Neuronal stem cell (in vitro differentiated cells): ENCODE measurements around the gene KCP.

Experiments used
- DNase-seq: peaks from one replicate; pipeline ENCODE4 v3.0.0-alpha.2; 2013; ENCODE audit warnings: low spot score
- H2AFZ ChIP-seq: one replicate; pipeline ENCODE4 v1.6.1; 2013; ENCODE audit warnings: mild to moderate bottlenecking, low read length, inconsistent platforms
- H2AK5ac ChIP-seq: 2 replicates; pipeline ENCODE4 v1.6.1; 2013; ENCODE audit warnings: low read depth, mild to moderate bottlenecking, inconsistent platforms, low read length, moderate library complexity, mixed read lengths
- H2BK120ac ChIP-seq: 2 replicates; pipeline ENCODE4 v1.6.1; 2013; ENCODE audit warnings: low read depth, mild to moderate bottlenecking, inconsistent platforms, low read length, moderate library complexity, mixed read lengths
- H2BK12ac ChIP-seq: one replicate; pipeline ENCODE4 v1.6.1; 2013; ENCODE audit warnings: low read length, inconsistent platforms
- H2BK15ac ChIP-seq: 2 replicates; pipeline ENCODE4 v1.6.1; 2013; ENCODE audit warnings: mild to moderate bottlenecking, low read length, inconsistent platforms, mixed read lengths
- H2BK5ac ChIP-seq: one replicate; pipeline ENCODE4 v1.6.1; 2013; ENCODE audit warnings: inconsistent platforms, mild to moderate bottlenecking, low read length, moderate library complexity
- H3K14ac ChIP-seq: one replicate; pipeline ENCODE4 v1.6.1; 2013; ENCODE audit warnings: low read length, inconsistent platforms
- H3K18ac ChIP-seq: 2 replicates; pipeline ENCODE4 v1.6.1; 2013; ENCODE audit warnings: low read length, inconsistent platforms
- H3K23ac ChIP-seq: 2 replicates; pipeline ENCODE4 v1.6.1; 2013; ENCODE audit warnings: low read depth, mild to moderate bottlenecking, mixed read lengths, low read length, inconsistent platforms; ENCODE audit not compliant: poor library complexity
- H3K27ac ChIP-seq: replicated peaks from 3 replicates; pipeline ENCODE4 v1.5.1; 2013; ENCODE audit warnings: low read length, inconsistent platforms
- H3K27me3 ChIP-seq, 3 experiments: 2 replicates each; pipeline ENCODE4 v1.6.1; 2013; ENCODE audit warnings: low read length in 3 of 3, mild to moderate bottlenecking in 2 of 3, inconsistent platforms in 1 of 3, low read depth in 1 of 3, mixed read lengths in 1 of 3, moderate library complexity in 1 of 3; ENCODE audit not compliant: control insufficient read depth in 3 of 3, insufficient read depth in 3 of 3
- H3K36me3 ChIP-seq, 2 donors: replicated peaks in 1 of 2; 2 replicates each; pipeline ENCODE4 v1.6.1; 2013; ENCODE audit warnings: low read length in 2 of 2; ENCODE audit not compliant: control insufficient read depth in 2 of 2, insufficient read depth in 2 of 2
- H3K4ac ChIP-seq: 2 replicates; pipeline ENCODE4 v1.6.1; 2013; ENCODE audit warnings: inconsistent platforms, mild to moderate bottlenecking, low read length, moderate library complexity
- H3K4me1 ChIP-seq, 2 donors: 1 replicate in 1 of 2; 2 replicates in 1 of 2; pipeline ENCODE4 v1.6.1; 2013; ENCODE audit warnings: low read length in 2 of 2, low read depth in 1 of 2; ENCODE audit not compliant: control insufficient read depth in 2 of 2, insufficient read depth in 1 of 2
- H3K4me2 ChIP-seq: one replicate; pipeline ENCODE4 v1.6.1; 2013; ENCODE audit warnings: mild to moderate bottlenecking, low read length, inconsistent platforms; ENCODE audit not compliant: insufficient read depth, poor library complexity, severe bottlenecking
- H3K4me3 ChIP-seq, 2 donors: 2 replicates each; pipeline ENCODE4 v1.5.1; 2013; ENCODE audit warnings: low read length in 2 of 2, mild to moderate bottlenecking in 2 of 2, inconsistent platforms in 1 of 2, moderate library complexity in 1 of 2
- H3K79me1 ChIP-seq: one replicate; pipeline ENCODE4 v1.6.1; 2013; ENCODE audit warnings: low read depth, mild to moderate bottlenecking, inconsistent platforms, low read length, moderate library complexity
- H3K9ac ChIP-seq: one replicate; pipeline ENCODE4 v1.6.1; 2013; ENCODE audit warnings: mild to moderate bottlenecking, low read depth, low read length, inconsistent platforms; ENCODE audit not compliant: poor library complexity
- H3K9me3 ChIP-seq, 2 donors: replicated peaks in 1 of 2; 2 replicates each; pipeline versions ENCODE3 to v1.6.1; 2013; ENCODE audit warnings: low read length in 2 of 2, mild to moderate bottlenecking in 2 of 2, inconsistent platforms in 1 of 2, low read depth in 1 of 2, mixed read lengths in 1 of 2, moderate library complexity in 1 of 2; ENCODE audit not compliant: control insufficient read depth in 2 of 2, insufficient read depth in 1 of 2
- H4K8ac ChIP-seq: one replicate; pipeline ENCODE4 v1.6.1; 2013; ENCODE audit warnings: low read depth, mild to moderate bottlenecking, inconsistent platforms, low read length, moderate library complexity
- H4K91ac ChIP-seq: one replicate; pipeline ENCODE4 v1.6.1; 2013; ENCODE audit warnings: low read length, low read depth, mild to moderate bottlenecking, inconsistent platforms; ENCODE audit not compliant: poor library complexity
- WGBS, 2 donors: extraction: QIAGEN DNeasy Blood & Tissue Kit; methylation state at CpG; one replicate each; pipeline ENCODE4 v1.1.7; 2013; ENCODE audit warnings: missing lambda C conversion rate in 2 of 2, mixed read lengths in 1 of 2; ENCODE audit not compliant: insufficient read length in 2 of 2, insufficient replicate concordance in 1 of 2; ENCODE audit errors: extremely low coverage in 2 of 2; 5-methylcytosine and 5-hydroxymethylcytosine counted together

KCP gene

DNA sequence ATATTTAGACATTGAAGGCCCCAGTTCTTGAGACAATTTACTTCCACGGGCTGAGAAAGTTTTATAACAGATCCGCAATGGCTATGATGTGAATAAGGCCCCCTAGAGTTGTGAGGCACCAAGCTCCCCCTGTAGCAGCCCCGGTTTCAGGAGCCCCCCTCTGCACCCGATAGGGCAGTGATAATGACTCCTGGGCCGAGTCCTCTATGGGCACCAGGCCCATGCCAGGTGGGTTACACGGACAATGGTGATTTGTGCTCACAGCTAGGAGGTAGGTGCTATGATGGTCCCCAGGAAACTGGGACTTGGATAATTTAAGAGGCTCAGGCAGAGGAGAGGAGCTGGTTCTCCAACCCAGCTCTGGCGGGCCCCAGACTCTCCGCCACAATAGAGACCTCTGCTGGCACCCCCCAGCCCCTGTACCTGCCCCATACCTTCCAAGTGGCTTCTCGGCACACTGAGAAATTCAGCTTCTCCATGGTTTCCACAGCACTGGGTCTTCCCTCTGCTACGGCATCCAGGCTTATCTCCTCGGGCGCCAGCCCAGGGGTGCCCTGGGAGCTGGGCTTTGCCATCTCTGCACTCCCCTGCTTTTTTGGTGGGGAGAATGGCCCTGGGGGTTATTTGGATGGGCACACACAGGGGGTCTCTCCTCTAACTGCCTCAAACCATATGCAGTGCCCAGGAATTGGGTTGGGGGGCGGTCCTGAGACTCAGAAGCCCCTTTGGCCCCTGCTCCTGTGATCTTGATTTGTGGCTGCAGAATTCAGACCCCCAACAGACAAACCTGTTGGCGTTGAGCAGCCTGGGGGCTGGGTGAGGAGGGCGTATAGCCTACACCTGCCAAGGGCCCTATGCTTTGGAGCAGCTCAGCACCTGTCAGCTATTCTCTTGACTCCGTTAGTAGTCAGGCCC, 12.2 kb upstream of the KCP start:
- no peak overlapping the region for H2BK5ac ChIP-seq
- no peak overlapping the region for H3K4me3 ChIP-seq
- H3K4ac ChIP-seq = no peak overlapping the region
- no peak for DNase-seq
- no peaks in the 10 kb centered on the region for H3K79me1 ChIP-seq
- no peak overlapping the region for H3K4me2 ChIP-seq
- no peak overlapping the region for H3K14ac ChIP-seq
- no peak overlapping the region for H3K9ac ChIP-seq
- H3K4me1 ChIP-seq = peaks cover 0 to 7% of the 10 kb centered on the region in 2 donors
- no peak overlapping the region for H2AFZ ChIP-seq
- H3K27me3 ChIP-seq = peaks cover 0 to 65% (median 3%) of the 10 kb centered on the region in 3 experiments
- no peak overlapping the region for H2BK15ac ChIP-seq
- peak overlapping the region; percentile 6 for H2AK5ac ChIP-seq
- no peak overlapping the region for H2BK120ac ChIP-seq
- H3K18ac ChIP-seq = no peak overlapping the region
- peaks cover 0 to 3% of the 10 kb centered on the region in 2 donors for H3K9me3 ChIP-seq
- no peak overlapping the region for H3K27ac ChIP-seq
- no CpG with 5 or more reads among the region's 16 CpGs for WGBS, 2 donors
- no peaks in the 10 kb centered on the region for H3K36me3 ChIP-seq
- no peak overlapping the region for H4K8ac ChIP-seq
- H2BK12ac ChIP-seq = no peak overlapping the region
- no peak overlapping the region for H3K23ac ChIP-seq
- no peak overlapping the region for H4K91ac ChIP-seq

DNA sequence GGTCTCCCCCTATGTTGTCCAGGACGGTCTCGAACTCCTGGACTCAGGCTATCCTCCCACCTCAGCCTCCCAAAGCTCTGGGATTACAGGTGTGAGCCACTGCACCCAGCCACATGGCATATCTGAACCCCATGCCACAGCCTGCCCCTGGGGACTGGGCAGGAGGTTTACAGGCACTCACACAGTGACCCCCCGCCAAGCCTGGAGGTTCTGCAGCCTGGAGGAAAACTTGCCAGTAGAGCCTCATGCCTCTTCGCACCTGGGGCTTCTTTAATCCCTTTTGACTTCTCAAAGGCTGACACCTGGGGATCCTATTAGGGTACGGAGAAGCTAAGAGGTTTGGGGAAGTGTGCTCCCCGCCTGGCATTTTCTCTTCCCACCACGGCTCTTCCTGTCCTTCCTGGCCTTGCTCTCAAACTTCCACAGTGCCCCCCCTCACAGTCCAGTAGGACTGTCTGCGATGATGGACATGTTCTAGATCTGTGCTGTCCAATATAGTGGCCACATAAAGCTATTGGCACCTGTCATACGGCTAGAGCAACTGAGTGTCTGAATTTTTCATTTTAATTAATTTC, 11.4 kb upstream of the KCP start:
- H3K27ac ChIP-seq = no peak overlapping the region
- H4K91ac ChIP-seq = no peak overlapping the region
- H3K27me3 ChIP-seq = peaks cover 0 to 69% (median 6%) of the 10 kb centered on the region in 3 experiments
- no peak overlapping the region for H3K18ac ChIP-seq
- no peak overlapping the region for H2AFZ ChIP-seq
- peaks cover 0 to 7% of the 10 kb centered on the region in 2 donors for H3K4me1 ChIP-seq
- H3K23ac ChIP-seq = no peak overlapping the region
- no peaks in the 10 kb centered on the region for H3K36me3 ChIP-seq
- peaks cover 0 to 1% of the 10 kb centered on the region in 2 donors for H3K9me3 ChIP-seq
- no CpG with 5 or more reads among the region's 9 CpGs for WGBS, 2 donors
- H3K4me3 ChIP-seq = no peak overlapping the region
- no peaks in the 10 kb centered on the region for H3K79me1 ChIP-seq
- no peak overlapping the region for H2AK5ac ChIP-seq
- no peak overlapping the region for H3K4ac ChIP-seq
- no peak overlapping the region for H3K9ac ChIP-seq
- no peak overlapping the region for H2BK12ac ChIP-seq
- H3K14ac ChIP-seq = no peak overlapping the region
- no peak overlapping the region for H3K4me2 ChIP-seq
- H2BK5ac ChIP-seq = no peak overlapping the region
- H2BK120ac ChIP-seq = no peak overlapping the region
- DNase-seq = no peak
- no peak overlapping the region for H2BK15ac ChIP-seq
- H4K8ac ChIP-seq = no peak overlapping the region

DNA sequence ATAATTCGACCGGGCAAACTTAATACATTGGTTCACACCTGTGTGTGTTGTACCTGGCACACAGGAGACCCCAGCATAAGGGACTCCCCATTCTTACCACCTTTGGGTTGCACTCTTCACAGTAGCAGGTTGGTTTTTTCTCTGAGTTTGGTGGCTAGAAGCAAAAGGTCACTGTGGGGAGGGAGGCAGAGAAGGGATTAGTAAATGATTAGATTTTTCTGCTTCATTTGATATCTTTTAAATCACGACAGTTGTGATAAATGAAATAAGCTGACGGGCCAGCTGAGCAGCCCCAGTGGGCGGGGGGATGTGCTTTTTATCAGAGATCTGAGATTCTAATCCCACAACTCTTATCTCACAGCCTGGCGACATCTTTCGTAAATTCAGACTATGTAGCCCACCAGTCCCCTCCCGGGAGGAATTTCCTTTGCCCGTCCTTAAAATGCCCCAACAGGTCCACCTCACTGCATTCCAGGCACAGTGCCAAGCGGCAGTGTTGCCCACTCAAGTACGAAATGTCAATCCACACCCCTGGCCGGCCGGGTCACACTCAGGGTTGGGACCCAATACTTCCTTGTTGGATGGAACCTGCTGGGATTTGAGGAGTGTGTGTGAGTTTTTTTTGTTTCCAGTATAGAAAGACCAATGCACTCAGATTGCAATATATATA, 10.5 kb upstream of the KCP start:
- H2BK12ac ChIP-seq = no peak overlapping the region
- no peak overlapping the region for H2BK5ac ChIP-seq
- H2AK5ac ChIP-seq = no peak overlapping the region
- DNase-seq = no peak
- H3K4me2 ChIP-seq = no peak overlapping the region
- H2BK15ac ChIP-seq = no peak overlapping the region
- no peaks in the 10 kb centered on the region for H3K36me3 ChIP-seq
- H2AFZ ChIP-seq = no peak overlapping the region
- H4K91ac ChIP-seq = no peak overlapping the region
- peaks cover 0 to 7% of the 10 kb centered on the region in 2 donors for H3K4me1 ChIP-seq
- H3K9ac ChIP-seq = no peak overlapping the region
- no peak overlapping the region for H3K18ac ChIP-seq
- WGBS, 2 donors = no CpG with 5 or more reads among the region's 13 CpGs
- no peak overlapping the region for H3K4ac ChIP-seq
- H3K27me3 ChIP-seq = peaks cover 0 to 78% (median 15%) of the 10 kb centered on the region in 3 experiments
- no peaks in the 10 kb centered on the region for H3K79me1 ChIP-seq
- no peak overlapping the region for H3K27ac ChIP-seq
- no peak overlapping the region for H2BK120ac ChIP-seq
- no peak overlapping the region for H4K8ac ChIP-seq
- peaks cover 0 to 1% of the 10 kb centered on the region in 2 donors for H3K9me3 ChIP-seq
- H3K14ac ChIP-seq = no peak overlapping the region
- no peak overlapping the region for H3K23ac ChIP-seq
- H3K4me3 ChIP-seq = no peak overlapping the region
